Fibroblast of lung (primary cell): ENCODE data around the gene RAP1GAP2. TPM values are rescaled to one million over a fixed set of nuclear protein-coding genes. Genes with fewer than 3 reads are reported as not detected.

Experiments used
- DNase-seq, 2 donors: peaks; one replicate each; pipeline versions ENCODE4 v3.0.0 to v3.0.0-alpha.2; 2010; ENCODE audit warnings: low read depth in 2 of 2
- H2AFZ ChIP-seq: 2 replicates; pipeline ENCODE4 v1.5.1; 2012; ENCODE audit warnings: low read length, control low read depth, inconsistent platforms
- H3K27ac ChIP-seq: 2 replicates; pipeline ENCODE4 v1.5.1; 2011; ENCODE audit warnings: low read length, control low read depth; ENCODE audit not compliant: insufficient read depth
- H3K27me3 ChIP-seq: 2 replicates; pipeline ENCODE4 v1.5.1; 2011; ENCODE audit warnings: mild to moderate bottlenecking, low read length; ENCODE audit not compliant: control insufficient read depth, insufficient read depth
- H3K36me3 ChIP-seq: 2 replicates; pipeline ENCODE4 v1.5.1; 2011; ENCODE audit warnings: low read length; ENCODE audit not compliant: control insufficient read depth, insufficient read depth
- H3K4me1 ChIP-seq: 2 replicates; pipeline ENCODE4 v1.5.1; 2011; ENCODE audit warnings: low read length; ENCODE audit not compliant: control insufficient read depth, insufficient read depth; ENCODE audit errors: extremely low read depth
- H3K4me2 ChIP-seq: 2 replicates; pipeline ENCODE4 v1.5.1; 2011; ENCODE audit warnings: low read length, control low read depth; ENCODE audit not compliant: insufficient read depth; ENCODE audit errors: extremely low read depth
- H3K4me3 ChIP-seq, 4 experiments: fragments of 200-600 bp in 1 of 4; sonication (generic) in 1 of 4; replicated peaks in 1 of 4; 2 replicates each; pipeline ENCODE4 v1.5.1; 2011 to 2016; ENCODE audit warnings: low read length in 4 of 4, low read depth in 3 of 4, mild to moderate bottlenecking in 3 of 4, control low read depth in 2 of 4, inconsistent platforms in 1 of 4, mixed read lengths in 1 of 4; ENCODE audit not compliant: insufficient read depth in 1 of 4; ENCODE audit errors: control extremely low read depth in 1 of 4
- H3K79me2 ChIP-seq: 2 replicates; pipeline ENCODE4 v1.5.1; 2012; ENCODE audit warnings: mild to moderate bottlenecking, low read length, inconsistent platforms; ENCODE audit not compliant: control insufficient read depth, insufficient read depth
- H3K9ac ChIP-seq: 2 replicates; pipeline ENCODE4 v1.5.1; 2011; ENCODE audit warnings: mild to moderate bottlenecking, low read length, control low read depth; ENCODE audit not compliant: insufficient read depth
- H3K9me3 ChIP-seq: 2 replicates; pipeline ENCODE4 v1.5.1; 2012; ENCODE audit warnings: low read depth, low read length; ENCODE audit not compliant: control insufficient read depth, insufficient read depth
- H4K20me1 ChIP-seq: 2 replicates; pipeline ENCODE4 v1.5.1; 2011; ENCODE audit warnings: low read length; ENCODE audit not compliant: control insufficient read depth, insufficient read depth; ENCODE audit errors: extremely low read depth
- CTCF ChIP-seq, 2 donors: IDR thresholded peaks in 1 of 2; conservative IDR thresholded peaks in 1 of 2; 1 replicate in 1 of 2; 2 replicates in 1 of 2; pipeline ENCODE4 v1.5.1; 2011 to 2012; ENCODE audit warnings: low read length in 2 of 2, control low read depth in 1 of 2, inconsistent platforms in 1 of 2, low read depth in 1 of 2, mild to moderate bottlenecking in 1 of 2
- EZH2 ChIP-seq: IDR thresholded peaks from 2 replicates; pipeline ENCODE4 v1.5.1; 2012; ENCODE audit warnings: low read length, control low read depth, mild to moderate bottlenecking; ENCODE audit errors: missing control alignments
- polyA plus RNA-seq, 2 donors: library from polyadenylated mRNA; depleted of rRNA in 1 of 2; stranded (reverse) in 1 of 2; unstranded in 1 of 2; fragments of >200 nt; gene quantifications; 2 replicates each; pipeline ENCODE4 v1.2.1, GENCODE V29; 2011 to 2012; ENCODE audit warnings: missing spikeins in 1 of 2
- total RNA-seq: library from RNA; depleted of rRNA; stranded (reverse); fragments of >200 nt; gene quantifications from 2 replicates; pipeline ENCODE4 v1.2.1, GENCODE V29; 2014

The RAP1GAP2 gene
- total and polyA plus RNA-seq, 2 donors (not counting 1 experiment from before 2014, with no cell fraction given) = 0.33 to 0.99 TPM

GRCh38 chr17:3003296-3004149 lies 207.3 kb downstream of the RAP1GAP2 start:
- H3K27ac ChIP-seq = peak overlapping the region; percentile 20
- peaks cover 7% of the 10 kb centered on the region for H3K4me1 ChIP-seq
- H3K4me2 ChIP-seq = peak overlapping the region; percentile 68
- no peaks in the 10 kb centered on the region for H3K36me3 ChIP-seq
- H2AFZ ChIP-seq = peak overlapping the region; percentile 23
- H3K27me3 ChIP-seq = no peaks in the 10 kb centered on the region
- no peaks in the 10 kb centered on the region for H3K9me3 ChIP-seq
- H3K9ac ChIP-seq = peak overlapping the region; percentile 23
- DNase-seq = no peak
- no peaks in the 10 kb centered on the region for H3K79me2 ChIP-seq
- TF ChIP-seq EZH2 (no peak), CTCF (conservative IDR thresholded peaks at IDR 0.05 in 1 of 2, IDR thresholded peaks at IDR 0.05 in 1 of 2; ENCODE audit: low read depth in 1 of 2, low read length in 2 of 2) (no peak)
- no peaks in the 10 kb centered on the region for H4K20me1 ChIP-seq
- H3K4me3 ChIP-seq = peak overlapping the region in 1 of 4 experiments; percentile 10

GRCh38 chr17:3004150-3004801 lies 208.0 kb downstream of the RAP1GAP2 start:
- H3K4me2 ChIP-seq = peak overlapping the region; percentile 68
- peaks cover 7% of the 10 kb centered on the region for H3K4me1 ChIP-seq
- H2AFZ ChIP-seq = peak overlapping the region; percentile 53
- no peaks in the 10 kb centered on the region for H4K20me1 ChIP-seq
- peak overlapping the region in 1 of 4 experiments; percentile 10 for H3K4me3 ChIP-seq
- peak; percentile 95 to 99 for DNase-seq
- H3K27me3 ChIP-seq = no peaks in the 10 kb centered on the region
- H3K79me2 ChIP-seq = no peaks in the 10 kb centered on the region
- no peaks in the 10 kb centered on the region for H3K36me3 ChIP-seq
- peak overlapping the region; percentile 55 for H3K9ac ChIP-seq
- no peaks in the 10 kb centered on the region for H3K9me3 ChIP-seq
- TF ChIP-seq CTCF (conservative IDR thresholded peaks at IDR 0.05 in 1 of 2, IDR thresholded peaks at IDR 0.05 in 1 of 2; ENCODE audit: low read depth in 1 of 2, low read length in 2 of 2) (no peak), EZH2 (no peak)
- peak overlapping the region; percentile 61 for H3K27ac ChIP-seq

- no peak overlapping the region for H2AFZ ChIP-seq
- TF ChIP-seq EZH2 (no peak), CTCF (conservative IDR thresholded peaks at IDR 0.05 in 1 of 2, IDR thresholded peaks at IDR 0.05 in 1 of 2; ENCODE audit: low read depth in 1 of 2, low read length in 2 of 2) (no peak)
- no peak for DNase-seq
- peaks cover 7% of the 10 kb centered on the region for H3K4me1 ChIP-seq
- no peak overlapping the region for H3K4me2 ChIP-seq
- no peaks in the 10 kb centered on the region for H3K27me3 ChIP-seq
- H3K27ac ChIP-seq = no peak overlapping the region
- peak overlapping the region; percentile 55 for H3K9ac ChIP-seq
- no peaks in the 10 kb centered on the region for H3K36me3 ChIP-seq
- no peak overlapping the region for H3K4me3 ChIP-seq
- H3K9me3 ChIP-seq = no peaks in the 10 kb centered on the region
- H3K79me2 ChIP-seq = no peaks in the 10 kb centered on the region
- no peaks in the 10 kb centered on the region for H4K20me1 ChIP-seq
Measured at GRCh38 chr17:3004925-3005324, 208.7 kb downstream of the RAP1GAP2 start.
